Stimulated activated CD8-positive, alpha-beta memory T cell treated with anti-CD3 and anti-CD28 coated beads, Interleukin-4, amount 100 ng/mL, for 1 hour (primary cell): Measurements from ENCODE around the gene SYP.

ENCODE experiments used
- DNase-seq, 2 donors: peaks; one replicate each; pipeline ENCODE4 v3.0.0-alpha.2; 2020; ENCODE audit warnings: low read depth in 2 of 2, low spot score in 1 of 2

SYP gene

GRCh38 chrX:49221868-49222267 is 21.9 kb upstream of the SYP start:
- no peak for DNase-seq

GRCh38 chrX:49220100-49220499 is 20.1 kb upstream of the SYP start:
- no peak for DNase-seq

GRCh38 chrX:49214996-49215526 is 15.1 kb upstream of the SYP start:
- no peak for DNase-seq

- DNase-seq: no peak
Observed at GRCh38 chrX:49214416-49214815, 14.4 kb upstream of the SYP start.

- DNase-seq: no peak
Observed at GRCh38 chrX:49212861-49213260, 12.9 kb upstream of the SYP start.

GRCh38 chrX:49212209-49212608 is 12.2 kb upstream of the SYP start:
- DNase-seq: no peak

- no peak for DNase-seq
Observed at GRCh38 chrX:49211074-49211473, 11.1 kb upstream of the SYP start.

- DNase-seq: no peak
Observed at GRCh38 chrX:49210406-49210805, 10.4 kb upstream of the SYP start.

- DNase-seq: no peak
Observed at GRCh38 chrX:49209434-49210251, 9.7 kb upstream of the SYP start.

GRCh38 chrX:49208399-49208798 is 8.4 kb upstream of the SYP start:
- DNase-seq: no peak

GRCh38 chrX:49206543-49206942 is 6.5 kb upstream of the SYP start:
- no peak for DNase-seq

- no peak for DNase-seq
Observed at GRCh38 chrX:49205443-49205842, 5.5 kb upstream of the SYP start.

- DNase-seq: no peak
Observed at GRCh38 chrX:49204709-49205108, 4.7 kb upstream of the SYP start.

GRCh38 chrX:49204017-49204416 is 4.0 kb upstream of the SYP start:
- no peak for DNase-seq

- no peak for DNase-seq
Observed at GRCh38 chrX:49203536-49203935, 3.5 kb upstream of the SYP start.

- no peak for DNase-seq
Observed at GRCh38 chrX:49202022-49202421, 2.0 kb upstream of the SYP start.

GRCh38 chrX:49199315-49199595 is 738 bp downstream of the SYP start:
- DNase-seq: no peak

GRCh38 chrX:49198540-49199314 is 1.3 kb downstream of the SYP start:
- no peak for DNase-seq

- DNase-seq: no peak
Observed at GRCh38 chrX:49197543-49198087, 2.4 kb downstream of the SYP start.

GRCh38 chrX:49193542-49193964 is 6.4 kb downstream of the SYP start:
- DNase-seq: no peak

- DNase-seq: no peak
Observed at GRCh38 chrX:49192722-49193328, 7.2 kb downstream of the SYP start.

GRCh38 chrX:49191574-49192011 is 8.4 kb downstream of the SYP start:
- no peak for DNase-seq
